ENCODE data around the gene RAB7A.
"Not testable (repeated sequence)": the region's sequence is repeated elsewhere in the genome, so short reads cannot be mapped to it uniquely, and the experiment has no call there.

Gene RAB7A

GRCh38 chr3:128773592-128773991 is 47.6 kb downstream of the RAB7A start:
- H3K4me3 ChIP-seq (ENCODE audit: insufficient read depth, low read length, poor library complexity, severe bottlenecking); H3F3A ChIP-seq (ENCODE audit: insufficient read depth); H3K9ac ChIP-seq (ENCODE audit: low read length); H3K36me3 ChIP-seq (ENCODE audit: low read length); H3K27me3 ChIP-seq (ENCODE audit: low read length); H3K9me2 ChIP-seq (replicated peaks; ENCODE audit: insufficient read depth, low read length); H3K9me3 ChIP-seq (ENCODE audit: insufficient read depth, low read length); H2AFZ ChIP-seq (ENCODE audit: low read depth, low read length, severe bottlenecking); H3K27ac ChIP-seq (ENCODE audit: low read depth, low read length); H3K4me2 ChIP-seq (ENCODE audit: low read depth, low read length, poor library complexity, severe bottlenecking): not testable (repeated sequence)
- H3K79me2 ChIP-seq (ENCODE audit: insufficient read depth, low read length): peaks cover 86% of the 10 kb centered on the region
- peaks cover 13% of the 10 kb centered on the region; the same call in 1 of the 2 replicates for H4K20me1 ChIP-seq (ENCODE audit: low read depth, low read length)

GRCh38 chr3:128775241-128775640 is 49.3 kb downstream of the RAB7A start:
- Histone ChIP-seq H3K27ac (ENCODE audit: low read depth, low read length) (no peak overlapping the region), H3K9ac (ENCODE audit: low read length) (no peak overlapping the region), H3F3A (ENCODE audit: insufficient read depth) (no peaks in the 10 kb centered on the region), H3K36me3 (ENCODE audit: low read length) (no peaks in the 10 kb centered on the region), H3K9me3 (ENCODE audit: insufficient read depth, low read length) (no peaks in the 10 kb centered on the region), H3K9me2 (replicated peaks; ENCODE audit: insufficient read depth, low read length) (no peaks in the 10 kb centered on the region), H3K79me2 (ENCODE audit: insufficient read depth, low read length) (peaks cover 84% of the 10 kb centered on the region), H4K20me1 (ENCODE audit: low read depth, low read length) (peaks cover 13% of the 10 kb centered on the region; the same call in 1 of the 2 replicates), H3K4me3 (ENCODE audit: insufficient read depth, low read length, poor library complexity, severe bottlenecking) (no peak overlapping the region), H2AFZ (ENCODE audit: low read depth, low read length, severe bottlenecking) (no peak overlapping the region), H3K4me2 (ENCODE audit: low read depth, low read length, poor library complexity, severe bottlenecking) (no peak overlapping the region), H3K27me3 (ENCODE audit: low read length) (no peaks in the 10 kb centered on the region)
- no peak for TF ChIP-seq CTCF (IDR thresholded peaks at IDR 0.05; ENCODE audit: insufficient read depth, low read length, poor library complexity, severe bottlenecking)
- no peak for TF ChIP-seq EZH2phosphoT487 (conservative IDR thresholded peaks at IDR 0.05; ENCODE audit: low read length)

GRCh38 chr3:128775906-128776542 is 50.0 kb downstream of the RAB7A start:
- TF ChIP-seq EZH2phosphoT487 (conservative IDR thresholded peaks at IDR 0.05; ENCODE audit: low read length) (no peak), CTCF (IDR thresholded peaks at IDR 0.05; ENCODE audit: insufficient read depth, low read length, poor library complexity, severe bottlenecking) (no peak)
- H3K4me2 ChIP-seq (ENCODE audit: low read depth, low read length, poor library complexity, severe bottlenecking): no peak overlapping the region

GRCh38 chr3:128780101-128780837 is 54.3 kb downstream of the RAB7A start:
- H3K9me2 ChIP-seq (replicated peaks; ENCODE audit: insufficient read depth, low read length): no peaks in the 10 kb centered on the region
- no peak overlapping the region for H3K4me2 ChIP-seq (ENCODE audit: low read depth, low read length, poor library complexity, severe bottlenecking)
- H3K36me3 ChIP-seq (ENCODE audit: low read length): no peaks in the 10 kb centered on the region
- H3K9ac ChIP-seq (ENCODE audit: low read length): no peak overlapping the region
- no peaks in the 10 kb centered on the region for H3K27me3 ChIP-seq (ENCODE audit: low read length)
- no peak overlapping the region for H3K27ac ChIP-seq (ENCODE audit: low read depth, low read length)
- no peak overlapping the region for H2AFZ ChIP-seq (ENCODE audit: low read depth, low read length, severe bottlenecking)
- no peaks in the 10 kb centered on the region for H3K9me3 ChIP-seq (ENCODE audit: insufficient read depth, low read length)
- peaks cover 97% of the 10 kb centered on the region for H3K79me2 ChIP-seq (ENCODE audit: insufficient read depth, low read length)
- H3F3A ChIP-seq (ENCODE audit: insufficient read depth): no peaks in the 10 kb centered on the region
- H4K20me1 ChIP-seq (ENCODE audit: low read depth, low read length): peaks cover 13% of the 10 kb centered on the region; the same call in 1 of the 2 replicates
- no peak for TF ChIP-seq EZH2phosphoT487 (conservative IDR thresholded peaks at IDR 0.05; ENCODE audit: low read length)
- no peak for TF ChIP-seq CTCF (IDR thresholded peaks at IDR 0.05; ENCODE audit: insufficient read depth, low read length, poor library complexity, severe bottlenecking)
- H3K4me3 ChIP-seq (ENCODE audit: insufficient read depth, low read length, poor library complexity, severe bottlenecking): no peak overlapping the region

More at GRCh38 chr3:128775906-128776542, 50.0 kb downstream of the RAB7A start:
- Histone ChIP-seq H3K36me3 (ENCODE audit: low read length) (no peaks in the 10 kb centered on the region), H3K9me2 (replicated peaks; ENCODE audit: insufficient read depth, low read length) (no peaks in the 10 kb centered on the region), H3K27ac (ENCODE audit: low read depth, low read length) (no peak overlapping the region), H3K9ac (ENCODE audit: low read length) (no peak overlapping the region), H3K9me3 (ENCODE audit: insufficient read depth, low read length) (no peaks in the 10 kb centered on the region), H2AFZ (ENCODE audit: low read depth, low read length, severe bottlenecking) (no peak overlapping the region), H3K79me2 (ENCODE audit: insufficient read depth, low read length) (peaks cover 84% of the 10 kb centered on the region), H4K20me1 (ENCODE audit: low read depth, low read length) (peaks cover 13% of the 10 kb centered on the region; the same call in 1 of the 2 replicates), H3F3A (ENCODE audit: insufficient read depth) (no peaks in the 10 kb centered on the region), H3K27me3 (ENCODE audit: low read length) (no peaks in the 10 kb centered on the region), H3K4me3 (ENCODE audit: insufficient read depth, low read length, poor library complexity, severe bottlenecking) (no peak overlapping the region)

Data from SU-DHL-6 (cell line).